GM18951 (cell line): ENCODE measurements around the gene TREX2.

Experiments used
- POLR2A ChIP-seq: IDR thresholded peaks from 4 replicates; pipeline ENCODE4 v1.6.1; 2011; ENCODE audit warnings: mild to moderate bottlenecking; ENCODE audit not compliant: insufficient read length, insufficient read depth; ENCODE audit errors: extremely low read depth
- in situ Hi-C: fragments of 300-500 bp; cut with MboI; formaldehyde crosslinking; loops from one replicate; pipeline ENCODE4 v1.12.0; 2022; ENCODE audit warnings: low sequenced_read_pairs, mixed read lengths, inconsistent platforms; ENCODE audit not compliant: unreplicated experiment

Gene TREX2

GRCh38 chrX:153470411-153471363, 24.8 kb upstream of the TREX2 start, which contains the start of gene HAUS7:
TSS of gene HAUS7 (minus strand) at chrX:153470576. CDS start at chrX:153470557, 19 bp downstream.
- in situ Hi-C loops: no loop called here

GRCh38 chrX:153469811-153470410, 24.1 kb upstream of the TREX2 start:
- no peak for TF ChIP-seq POLR2A
- in situ Hi-C loops: no loop called here

More at GRCh38 chrX:153470411-153471363, 24.8 kb upstream of the TREX2 start, which contains the start of gene HAUS7:
- TF ChIP-seq POLR2A: peak; percentile 51

GRCh38 chrX:153468008-153468580, 22.2 kb upstream of the TREX2 start:
- in situ Hi-C loops: no loop called here
- no peak for TF ChIP-seq POLR2A

- in situ Hi-C loops: no loop called here
- TF ChIP-seq POLR2A: no peak
Measured at GRCh38 chrX:153465691-153466380, 20.0 kb upstream of the TREX2 start.

GRCh38 chrX:153464116-153464515, 18.3 kb upstream of the TREX2 start:
- in situ Hi-C loops: no loop called here
- no peak for TF ChIP-seq POLR2A

- TF ChIP-seq POLR2A: no peak
- in situ Hi-C loops: no loop called here
Measured at GRCh38 chrX:153463556-153463955, 17.7 kb upstream of the TREX2 start.

- in situ Hi-C loops: no loop called here
- TF ChIP-seq POLR2A: no peak
Measured at GRCh38 chrX:153463031-153463430, 17.2 kb upstream of the TREX2 start.

DNA sequence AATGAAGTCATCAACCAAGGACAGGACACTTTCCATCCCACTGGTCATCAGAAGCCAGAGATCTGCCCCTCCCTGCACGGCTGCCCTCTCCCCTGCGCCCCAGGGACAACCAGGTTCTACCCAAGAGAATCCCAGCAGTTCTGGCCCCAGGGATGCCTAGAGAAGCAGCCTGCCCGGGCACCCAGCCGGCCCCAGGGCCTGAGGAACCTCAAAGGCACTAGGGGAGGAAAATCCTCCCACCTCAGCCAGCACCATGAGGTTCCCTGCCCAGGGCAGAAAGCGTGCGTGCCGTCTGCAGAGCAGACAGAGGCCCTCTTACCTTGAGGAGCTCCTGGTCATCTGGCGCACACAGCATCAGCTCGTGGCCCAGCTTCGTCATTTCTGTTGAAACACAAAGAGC, 16.4 kb upstream of the TREX2 start:
- in situ Hi-C loops: no loop called here
- TF ChIP-seq POLR2A: no peak

DNA sequence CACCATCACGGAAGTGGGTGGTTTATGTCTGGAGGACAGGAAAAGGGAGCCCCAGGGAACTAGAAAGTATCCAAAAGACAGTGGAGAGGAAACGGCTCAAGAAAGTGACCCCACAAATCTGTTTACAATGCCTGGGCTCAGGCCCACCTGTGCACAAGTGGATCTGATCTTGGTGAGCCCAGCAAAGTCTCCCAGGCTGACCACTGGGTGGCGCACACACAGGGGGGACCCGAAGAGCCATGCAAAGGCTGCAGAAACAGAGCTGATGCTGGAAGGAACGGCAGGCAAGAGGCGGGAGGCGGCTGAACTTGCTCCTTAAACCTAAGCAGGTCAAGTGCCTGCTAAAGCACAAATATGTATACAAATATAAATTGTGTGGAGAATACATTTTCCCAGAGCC, 15.0 kb upstream of the TREX2 start:
- TF ChIP-seq POLR2A: no peak
- in situ Hi-C loops: no loop called here

DNA sequence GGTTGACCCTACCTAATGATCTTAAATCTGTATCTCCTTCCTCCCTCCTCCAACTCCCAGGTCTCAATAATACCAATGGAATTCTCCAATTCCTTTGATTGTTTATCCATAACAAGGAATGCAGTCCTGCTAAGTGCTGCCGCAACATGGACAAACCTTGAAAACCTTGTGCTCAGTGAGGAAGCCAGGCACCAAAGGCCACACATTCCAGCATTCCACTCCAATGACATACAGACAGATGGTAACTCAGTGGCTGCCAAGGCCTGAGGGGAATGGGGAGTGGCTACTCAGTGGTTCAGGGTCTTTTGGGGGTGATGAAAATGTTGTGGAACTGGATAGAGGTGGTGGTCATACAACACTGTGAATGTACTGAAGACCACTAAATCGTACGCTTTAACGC, 14.1 kb upstream of the TREX2 start:
- TF ChIP-seq POLR2A: no peak
- in situ Hi-C loops: no loop called here

DNA sequence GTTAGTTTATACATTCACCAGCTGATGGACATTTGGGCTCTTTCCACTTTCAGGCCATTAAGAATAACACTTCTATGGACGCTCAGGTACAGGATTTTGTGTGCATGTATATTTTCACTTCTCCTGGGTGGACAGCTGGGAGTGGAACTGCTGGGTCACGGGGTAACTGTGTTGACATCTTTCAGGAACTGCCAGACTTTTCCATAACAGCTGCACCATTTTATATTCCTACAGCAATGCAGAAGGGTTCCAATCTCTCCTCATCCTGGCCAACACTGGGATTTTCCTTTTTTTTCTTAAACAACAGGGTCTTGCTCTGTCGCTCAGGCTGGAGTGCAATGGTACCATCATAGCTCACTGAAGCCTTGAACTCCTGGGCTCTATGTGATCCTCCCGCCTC, 12.6 kb upstream of the TREX2 start:
- TF ChIP-seq POLR2A: no peak
- in situ Hi-C loops: no loop called here

DNA sequence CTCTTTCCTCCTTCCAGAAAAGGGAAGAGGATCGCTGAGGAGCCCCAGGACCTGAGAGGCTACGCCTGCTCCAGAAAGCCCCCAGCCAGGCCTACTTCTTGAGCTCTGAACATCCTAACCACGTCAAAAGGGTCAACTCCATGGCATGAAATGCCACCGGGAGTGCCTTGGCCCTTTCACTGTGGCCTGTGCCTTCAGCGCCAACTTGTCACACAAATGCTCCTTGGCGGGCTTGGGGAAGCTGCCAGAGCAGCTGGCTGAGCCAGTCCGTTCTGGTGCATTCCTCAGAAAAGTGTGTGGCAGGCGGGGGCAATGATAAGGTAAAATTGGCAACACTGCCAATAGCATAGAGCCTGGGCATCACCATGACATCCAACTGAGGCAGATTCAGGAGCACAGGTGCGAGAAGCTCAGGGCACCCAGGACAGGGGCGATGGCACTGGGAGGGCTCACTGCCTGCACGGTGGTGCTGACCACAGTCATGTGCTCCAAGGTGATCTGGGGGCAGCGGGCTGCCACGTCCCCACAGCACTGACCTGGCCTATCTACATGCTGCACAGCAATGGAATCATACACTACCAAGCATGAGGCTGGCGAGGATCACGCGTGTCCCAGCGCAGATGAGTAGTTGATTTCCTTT, 12.1 kb upstream of the TREX2 start:
- in situ Hi-C loops: no loop called here
- no peak for TF ChIP-seq POLR2A
